CD8-positive, alpha-beta memory T cell (primary cell): ENCODE measurements around the gene BEND3. TPM values are rescaled to one million over a fixed set of nuclear protein-coding genes. Genes with fewer than 3 reads are reported as not detected.
A peak's percentile ranks its signal among the peaks of the same experiment; 100 is the strongest.

ENCODE experiments used
- CTCF ChIA-PET: fragments of 350-600 bp; sonication (Branson Sonifier 250); formaldehyde crosslinking; loops from one replicate; lab custom pipeline; 2021; ENCODE audit warnings: antibody characterized with exemption; lab: Charles Lee
- POLR2A ChIA-PET: fragments of 350-600 bp; sonication (Branson Sonifier 250); formaldehyde crosslinking; loops from one replicate; lab custom pipeline; 2021; ENCODE audit warnings: antibody characterized with exemption; lab: Charles Lee
- DNase-seq, 5 donors: peaks; one replicate each; pipeline versions ENCODE4 v3.0.0 to v3.0.0-alpha.2; 2020 to 2022; ENCODE audit warnings: mixed read lengths in 1 of 5
- H3K27ac ChIP-seq: one replicate; pipeline ENCODE4 v1.7.0; 2013; ENCODE audit warnings: low read depth, mild to moderate bottlenecking, low read length, moderate library complexity
- H3K27me3 ChIP-seq: 2 replicates; pipeline ENCODE4 v1.7.0; 2013; ENCODE audit warnings: low read length, mild to moderate bottlenecking; ENCODE audit not compliant: insufficient read depth, poor library complexity, severe bottlenecking
- H3K36me3 ChIP-seq: 2 replicates; pipeline ENCODE4 v1.7.0; 2013; ENCODE audit warnings: mild to moderate bottlenecking, low read length, moderate library complexity; ENCODE audit not compliant: insufficient read depth
- H3K4me1 ChIP-seq: 2 replicates; pipeline ENCODE4 v1.7.0; 2013; ENCODE audit warnings: mild to moderate bottlenecking, low read length, moderate library complexity; ENCODE audit not compliant: insufficient read depth
- H3K4me3 ChIP-seq: 2 replicates; pipeline ENCODE4 v1.7.0; 2013; ENCODE audit warnings: mild to moderate bottlenecking, low read length
- H3K9me3 ChIP-seq: 2 replicates; pipeline ENCODE4 v1.7.0; 2013; ENCODE audit warnings: mild to moderate bottlenecking, low read length
- H3K27ac Mint-ChIP-seq, 8 donors: one replicate each; pipeline ENCODE4 v1.8.0; 2020 to 2021; ENCODE audit warnings: mixed read lengths in 8 of 8, mild to moderate bottlenecking in 6 of 8, inconsistent platforms in 3 of 8, moderate library complexity in 3 of 8
- H3K27me3 Mint-ChIP-seq, 2 donors: one replicate each; pipeline ENCODE4 v1.8.0; 2020 to 2021; ENCODE audit warnings: mixed read lengths in 2 of 2, mild to moderate bottlenecking in 1 of 2, moderate library complexity in 1 of 2
- H3K36me3 Mint-ChIP-seq, 3 donors: one replicate each; pipeline ENCODE4 v1.8.0; 2020 to 2021; ENCODE audit warnings: mixed read lengths in 3 of 3, inconsistent platforms in 1 of 3, mild to moderate bottlenecking in 1 of 3
- H3K4me1 Mint-ChIP-seq, 3 donors: one replicate each; pipeline ENCODE4 v1.8.0; 2020 to 2021; ENCODE audit warnings: mixed read lengths in 3 of 3, inconsistent platforms in 1 of 3, mild to moderate bottlenecking in 1 of 3
- H3K4me3 Mint-ChIP-seq, 7 donors: one replicate each; pipeline ENCODE4 v1.8.0; 2020 to 2021; ENCODE audit warnings: mixed read lengths in 7 of 7, mild to moderate bottlenecking in 6 of 7, moderate library complexity in 4 of 7, inconsistent platforms in 2 of 7
- H3K9me3 Mint-ChIP-seq, 5 donors: one replicate each; pipeline ENCODE4 v1.8.0; 2020 to 2022; ENCODE audit warnings: mixed read lengths in 5 of 5, mild to moderate bottlenecking in 3 of 5, moderate library complexity in 2 of 5, inconsistent platforms in 1 of 5
- polyA plus RNA-seq: library from polyadenylated mRNA; unstranded; fragments of 300-500 nt; fragmentation: Illumina TruSeq; gene quantifications from one replicate; pipeline ENCODE4 v1.2.3, GENCODE V29; 2021
- total RNA-seq, 2 experiments: library from RNA; stranded (reverse); gene quantifications; one replicate each; pipeline ENCODE4 v1.2.3, GENCODE V29; 2021

Gene BEND3
- total and polyA plus RNA-seq, 3 experiments from 2014 or later, result 0.38 to 7.6 (median 7.5) TPM

- Mint-ChIP-seq H3K4me1 (peaks cover 20 to 35% (median 31%) of the 10 kb centered on the region in 3 donors), H3K9me3 (no peaks in the 10 kb centered on the region), H3K27ac (peak overlapping the region in 5 of 8 donors; percentile 56 to 80 (median 74)), H3K36me3 (no peaks in the 10 kb centered on the region), H3K4me3 (peak overlapping the region in 6 of 7 donors; percentile 46 to 80 (median 72)), H3K27me3 (no peaks in the 10 kb centered on the region)
- Histone ChIP-seq H3K9me3 (no peaks in the 10 kb centered on the region), H3K4me1 (peaks cover 19% of the 10 kb centered on the region), H3K4me3 (peak overlapping the region; percentile 44), H3K27me3 (no peaks in the 10 kb centered on the region), H3K27ac (no peak overlapping the region), H3K36me3 (no peaks in the 10 kb centered on the region)
- CTCF ChIA-PET, result interaction anchor here (1.3 to 1.5 kb wide), 2 partner anchors 33 to 52 kb away, joined by 3 read pairs; no protein-coding TSS in a partner anchor
- POLR2A ChIA-PET, result no interaction called here
- peak in 2 of 5 donors; percentile 2 to 3 for DNase-seq
These were observed 53.9 kb downstream of the BEND3 start for GRCh38 chr6:107061125-107062020.

DNA sequence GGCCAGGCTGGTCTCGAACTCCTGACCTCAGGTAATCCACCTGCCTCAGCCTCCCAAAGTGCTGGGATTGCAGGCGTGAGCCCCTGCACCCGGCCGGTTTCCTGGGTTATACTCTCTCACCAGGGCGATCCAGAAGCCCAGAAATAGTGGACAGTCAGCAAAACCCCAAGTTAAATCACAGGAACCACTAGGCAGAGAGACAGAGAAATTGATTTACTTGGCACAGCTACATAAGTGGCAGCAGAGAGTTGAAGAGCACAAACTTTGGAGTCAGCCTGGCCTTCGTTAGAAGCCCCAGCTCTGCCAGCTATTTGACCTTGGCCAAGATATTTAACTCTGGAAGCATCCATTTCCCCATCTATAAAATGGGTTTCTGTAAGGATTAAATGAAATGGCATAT is 54.6 kb downstream of the BEND3 start:
- Histone ChIP-seq H3K27ac (no peak overlapping the region), H3K9me3 (no peaks in the 10 kb centered on the region), H3K4me1 (peaks cover 19% of the 10 kb centered on the region), H3K4me3 (no peak overlapping the region), H3K36me3 (no peaks in the 10 kb centered on the region), H3K27me3 (no peaks in the 10 kb centered on the region)
- Mint-ChIP-seq H3K27ac (no peak overlapping the region), H3K36me3 (no peaks in the 10 kb centered on the region), H3K27me3 (no peaks in the 10 kb centered on the region), H3K4me3 (peak overlapping the region in 1 of 7 donors; percentile 6), H3K4me1 (peaks cover 20 to 35% (median 31%) of the 10 kb centered on the region in 3 donors), H3K9me3 (no peaks in the 10 kb centered on the region)
- DNase-seq, result no peak
- ChIA-PET CTCF (interaction anchor here (1.3 kb wide), 1 partner anchor 32 kb away, joined by 3 read pairs; no protein-coding TSS in a partner anchor), POLR2A (no interaction called here)

GRCh38 chr6:107059606-107060005 is 55.7 kb downstream of the BEND3 start:
- Mint-ChIP-seq H3K27ac (no peak overlapping the region), H3K9me3 (no peaks in the 10 kb centered on the region), H3K27me3 (no peaks in the 10 kb centered on the region), H3K36me3 (no peaks in the 10 kb centered on the region), H3K4me1 (peaks cover 13 to 27% (median 23%) of the 10 kb centered on the region in 3 donors), H3K4me3 (no peak overlapping the region)
- Histone ChIP-seq H3K36me3 (no peaks in the 10 kb centered on the region), H3K4me3 (no peak overlapping the region), H3K4me1 (peaks cover 15% of the 10 kb centered on the region), H3K9me3 (no peaks in the 10 kb centered on the region), H3K27me3 (no peaks in the 10 kb centered on the region), H3K27ac (no peak overlapping the region)
- ChIA-PET CTCF (no interaction called here), POLR2A (no interaction called here)
- DNase-seq, result no peak

GRCh38 chr6:107057679-107058078 is 57.6 kb downstream of the BEND3 start:
- Mint-ChIP-seq H3K9me3 (no peaks in the 10 kb centered on the region), H3K4me1 (peaks cover 10 to 19% (median 19%) of the 10 kb centered on the region in 3 donors), H3K27me3 (no peaks in the 10 kb centered on the region), H3K36me3 (no peaks in the 10 kb centered on the region), H3K4me3 (no peak overlapping the region), H3K27ac (peak overlapping the region in 1 of 8 donors; percentile 29)
- Histone ChIP-seq H3K27me3 (no peaks in the 10 kb centered on the region), H3K27ac (no peak overlapping the region), H3K9me3 (no peaks in the 10 kb centered on the region), H3K36me3 (no peaks in the 10 kb centered on the region), H3K4me3 (no peak overlapping the region), H3K4me1 (peaks cover 12% of the 10 kb centered on the region)
- no peak for DNase-seq
- ChIA-PET CTCF (no interaction called here), POLR2A (no interaction called here)

- Histone ChIP-seq H3K27ac (no peak overlapping the region), H3K4me1 (peaks cover 10% of the 10 kb centered on the region), H3K4me3 (no peak overlapping the region), H3K27me3 (no peaks in the 10 kb centered on the region), H3K36me3 (no peaks in the 10 kb centered on the region), H3K9me3 (no peaks in the 10 kb centered on the region)
- no peak overlapping the region for H3K27ac Mint-ChIP-seq
- peaks cover 8 to 13% (median 10%) of the 10 kb centered on the region in 3 donors for H3K4me1 Mint-ChIP-seq
- ChIA-PET CTCF (no interaction called here), POLR2A (no interaction called here)
- H3K9me3 Mint-ChIP-seq, result no peaks in the 10 kb centered on the region
- H3K4me3 Mint-ChIP-seq, result no peak overlapping the region
- H3K27me3 Mint-ChIP-seq, result no peaks in the 10 kb centered on the region
- H3K36me3 Mint-ChIP-seq, result peaks cover 0 to 4% (median 0%) of the 10 kb centered on the region in 3 donors
- no peak for DNase-seq
These were observed 58.5 kb downstream of the BEND3 start for GRCh38 chr6:107056796-107057195.

DNA sequence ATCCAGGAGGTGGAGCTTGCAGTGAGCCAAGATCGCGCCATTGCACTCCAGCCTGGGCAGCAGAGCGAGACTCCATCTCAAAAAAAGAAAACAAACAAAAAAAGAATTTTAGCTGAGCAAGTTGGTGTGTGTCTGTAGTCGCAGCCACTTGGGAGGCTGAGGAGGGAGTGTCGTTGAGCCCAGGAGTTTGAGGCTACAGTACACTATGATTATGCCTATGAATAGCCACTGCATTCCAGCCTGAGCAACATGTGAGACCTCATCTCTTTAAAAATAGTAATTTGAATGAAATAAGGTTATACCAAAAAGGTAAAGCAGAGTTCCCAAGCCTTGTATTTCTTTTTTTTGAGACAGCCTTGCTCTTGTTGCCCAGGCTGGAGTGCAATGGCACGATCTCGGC is 67.5 kb downstream of the BEND3 start:
- Histone ChIP-seq H3K27ac (no peak overlapping the region), H3K4me3 (no peak overlapping the region), H3K9me3 (no peaks in the 10 kb centered on the region), H3K4me1 (no peaks in the 10 kb centered on the region), H3K36me3 (no peaks in the 10 kb centered on the region), H3K27me3 (no peaks in the 10 kb centered on the region)
- Mint-ChIP-seq H3K4me1 (no peaks in the 10 kb centered on the region), H3K27me3 (no peaks in the 10 kb centered on the region), H3K36me3 (peaks cover 5 to 52% (median 10%) of the 10 kb centered on the region in 3 donors), H3K9me3 (no peaks in the 10 kb centered on the region), H3K4me3 (no peak overlapping the region), H3K27ac (no peak overlapping the region)
- DNase-seq, result no peak
- ChIA-PET CTCF (no interaction called here), POLR2A (no interaction called here)

DNA sequence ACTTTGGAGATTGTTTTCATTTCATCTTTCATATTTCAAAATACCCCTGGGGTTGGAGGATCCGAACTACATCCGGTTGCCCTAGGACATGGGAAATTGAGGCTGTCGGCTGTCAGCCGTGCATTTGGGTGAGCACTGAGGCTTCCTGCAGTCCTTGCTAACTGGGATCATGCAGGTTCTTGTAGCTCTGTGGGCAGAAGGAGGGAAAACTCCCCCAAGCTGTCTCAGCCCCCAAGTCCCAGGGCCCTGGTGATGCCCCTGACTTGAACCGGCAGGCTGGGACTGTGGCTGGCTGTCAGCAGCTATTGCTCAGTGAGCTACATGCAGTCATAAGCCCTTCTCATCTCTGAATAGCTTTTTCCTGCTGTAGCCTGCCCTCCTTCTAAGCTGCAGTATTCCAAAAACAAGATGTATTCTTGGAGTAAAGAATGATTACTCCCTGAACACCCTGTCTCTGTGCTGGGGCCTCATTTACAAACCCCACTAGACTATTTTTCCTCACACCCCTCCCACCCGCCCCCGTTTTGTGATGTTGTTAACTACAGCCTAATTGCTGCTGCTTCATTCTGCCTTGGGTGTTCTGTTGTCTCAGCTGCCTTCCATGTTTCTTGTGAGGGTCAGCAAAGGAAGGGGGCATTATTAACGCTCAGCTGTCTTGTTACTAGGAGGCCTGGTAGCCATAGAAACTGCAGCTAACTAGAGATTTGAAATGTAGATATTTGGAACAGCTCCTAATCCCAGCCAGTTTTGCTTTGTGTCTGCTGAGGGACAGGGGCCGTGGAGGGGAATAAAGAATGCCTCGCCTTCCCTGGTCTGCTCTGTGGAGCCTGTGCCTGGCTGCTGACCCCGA is 69.3 kb downstream of the BEND3 start:
- Mint-ChIP-seq H3K4me1 (no peaks in the 10 kb centered on the region), H3K9me3 (no peaks in the 10 kb centered on the region), H3K36me3 (peaks cover 5 to 52% (median 7%) of the 10 kb centered on the region in 3 donors), H3K27me3 (no peaks in the 10 kb centered on the region), H3K27ac (peak overlapping the region in 3 of 8 donors; percentile 17 to 43 (median 33)), H3K4me3 (no peak overlapping the region)
- ChIA-PET CTCF (no interaction called here), POLR2A (no interaction called here)
- H3K27ac ChIP-seq, result no peak overlapping the region
- no peak overlapping the region for H3K4me3 ChIP-seq
- no peaks in the 10 kb centered on the region for H3K36me3 ChIP-seq
- H3K27me3 ChIP-seq, result no peaks in the 10 kb centered on the region
- no peak for DNase-seq
- no peaks in the 10 kb centered on the region for H3K4me1 ChIP-seq
- no peaks in the 10 kb centered on the region for H3K9me3 ChIP-seq
